ENCODE data around the gene CD44.

DNA sequence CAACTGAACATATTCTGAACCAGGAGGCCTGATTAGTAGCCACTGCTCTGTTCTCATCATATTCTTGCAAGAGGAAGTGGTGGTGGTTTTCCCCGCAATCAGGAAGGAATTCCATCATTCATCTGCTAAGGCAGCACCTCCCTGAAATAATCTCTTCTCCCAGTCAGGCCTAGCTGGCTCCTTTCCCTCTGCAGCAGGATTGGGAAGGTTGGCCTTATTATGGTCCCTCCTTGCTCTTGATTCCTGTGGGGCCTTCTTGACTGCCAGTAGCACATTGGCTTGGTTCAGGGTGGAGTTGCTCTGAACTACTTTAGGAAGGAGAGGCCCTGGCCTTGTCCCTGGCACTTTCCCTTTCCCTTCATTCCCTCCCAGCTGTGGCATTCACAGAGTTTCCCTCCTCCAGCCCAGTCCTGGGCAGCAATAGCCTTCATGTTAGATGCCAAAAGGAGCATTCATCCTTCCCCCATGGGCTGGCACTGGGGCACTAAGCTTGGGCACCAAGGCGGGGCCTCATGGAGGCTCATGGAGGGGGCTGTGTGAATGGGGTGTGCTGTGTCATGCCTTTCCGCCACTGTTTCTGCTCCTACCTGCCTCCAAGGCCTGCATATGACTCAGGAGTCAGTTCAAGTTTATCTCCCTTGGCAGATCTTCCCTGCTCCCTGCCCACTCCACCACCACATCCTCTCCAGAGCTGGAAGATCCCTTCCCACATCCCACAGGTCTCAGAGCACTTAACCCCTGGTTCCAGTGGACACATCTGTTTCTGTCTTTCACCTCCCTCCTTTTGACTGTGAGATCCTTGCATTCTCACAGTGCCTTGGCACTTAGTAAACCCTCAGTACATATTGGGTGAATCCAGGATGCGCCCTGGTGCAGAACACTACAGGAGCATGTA, 27.6 kb upstream of the CD44 start:
- no peak for TF ChIP-seq EZH2 (IDR thresholded peaks at IDR 0.05; ENCODE audit: borderline replicate concordance, insufficient read depth, low read length, poor library complexity, severe bottlenecking)
- TF ChIP-seq, protein P1, sequence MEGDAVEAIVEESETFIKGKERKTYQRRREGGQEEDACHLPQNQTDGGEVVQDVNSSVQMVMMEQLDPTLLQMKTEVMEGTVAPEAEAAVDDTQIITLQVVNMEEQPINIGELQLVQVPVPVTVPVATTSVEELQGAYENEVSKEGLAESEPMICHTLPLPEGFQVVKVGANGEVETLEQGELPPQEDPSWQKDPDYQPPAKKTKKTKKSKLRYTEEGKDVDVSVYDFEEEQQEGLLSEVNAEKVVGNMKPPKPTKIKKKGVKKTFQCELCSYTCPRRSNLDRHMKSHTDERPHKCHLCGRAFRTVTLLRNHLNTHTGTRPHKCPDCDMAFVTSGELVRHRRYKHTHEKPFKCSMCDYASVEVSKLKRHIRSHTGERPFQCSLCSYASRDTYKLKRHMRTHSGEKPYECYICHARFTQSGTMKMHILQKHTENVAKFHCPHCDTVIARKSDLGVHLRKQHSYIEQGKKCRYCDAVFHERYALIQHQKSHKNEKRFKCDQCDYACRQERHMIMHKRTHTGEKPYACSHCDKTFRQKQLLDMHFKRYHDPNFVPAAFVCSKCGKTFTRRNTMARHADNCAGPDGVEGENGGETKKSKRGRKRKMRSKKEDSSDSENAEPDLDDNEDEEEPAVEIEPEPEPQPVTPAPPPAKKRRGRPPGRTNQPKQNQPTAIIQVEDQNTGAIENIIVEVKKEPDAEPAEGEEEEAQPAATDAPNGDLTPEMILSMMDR (IDR thresholded peaks at IDR 0.05; ENCODE audit: poor library complexity, severe bottlenecking), result no peak
- TF ChIP-seq POLR2AphosphoS5 (IDR thresholded peaks at IDR 0.05), result no peak
- TF ChIP-seq RAD21 (conservative IDR thresholded peaks at IDR 0.05), result no peak
- TF ChIP-seq EP300 (conservative IDR thresholded peaks at IDR 0.05; ENCODE audit: poor library complexity, severe bottlenecking), result no peak
